Embryonic facial prominence (tissue), 1 donor: ENCODE measurements around the gene CREB3L4.

Source experiments
- DNase-seq: peaks from one replicate; pipeline ENCODE4 v3.0.0-alpha.2; 2016; ENCODE audit errors: extremely low spot score

Gene CREB3L4, protein sequence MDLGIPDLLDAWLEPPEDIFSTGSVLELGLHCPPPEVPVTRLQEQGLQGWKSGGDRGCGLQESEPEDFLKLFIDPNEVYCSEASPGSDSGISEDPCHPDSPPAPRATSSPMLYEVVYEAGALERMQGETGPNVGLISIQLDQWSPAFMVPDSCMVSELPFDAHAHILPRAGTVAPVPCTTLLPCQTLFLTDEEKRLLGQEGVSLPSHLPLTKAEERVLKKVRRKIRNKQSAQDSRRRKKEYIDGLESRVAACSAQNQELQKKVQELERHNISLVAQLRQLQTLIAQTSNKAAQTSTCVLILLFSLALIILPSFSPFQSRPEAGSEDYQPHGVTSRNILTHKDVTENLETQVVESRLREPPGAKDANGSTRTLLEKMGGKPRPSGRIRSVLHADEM

DNA sequence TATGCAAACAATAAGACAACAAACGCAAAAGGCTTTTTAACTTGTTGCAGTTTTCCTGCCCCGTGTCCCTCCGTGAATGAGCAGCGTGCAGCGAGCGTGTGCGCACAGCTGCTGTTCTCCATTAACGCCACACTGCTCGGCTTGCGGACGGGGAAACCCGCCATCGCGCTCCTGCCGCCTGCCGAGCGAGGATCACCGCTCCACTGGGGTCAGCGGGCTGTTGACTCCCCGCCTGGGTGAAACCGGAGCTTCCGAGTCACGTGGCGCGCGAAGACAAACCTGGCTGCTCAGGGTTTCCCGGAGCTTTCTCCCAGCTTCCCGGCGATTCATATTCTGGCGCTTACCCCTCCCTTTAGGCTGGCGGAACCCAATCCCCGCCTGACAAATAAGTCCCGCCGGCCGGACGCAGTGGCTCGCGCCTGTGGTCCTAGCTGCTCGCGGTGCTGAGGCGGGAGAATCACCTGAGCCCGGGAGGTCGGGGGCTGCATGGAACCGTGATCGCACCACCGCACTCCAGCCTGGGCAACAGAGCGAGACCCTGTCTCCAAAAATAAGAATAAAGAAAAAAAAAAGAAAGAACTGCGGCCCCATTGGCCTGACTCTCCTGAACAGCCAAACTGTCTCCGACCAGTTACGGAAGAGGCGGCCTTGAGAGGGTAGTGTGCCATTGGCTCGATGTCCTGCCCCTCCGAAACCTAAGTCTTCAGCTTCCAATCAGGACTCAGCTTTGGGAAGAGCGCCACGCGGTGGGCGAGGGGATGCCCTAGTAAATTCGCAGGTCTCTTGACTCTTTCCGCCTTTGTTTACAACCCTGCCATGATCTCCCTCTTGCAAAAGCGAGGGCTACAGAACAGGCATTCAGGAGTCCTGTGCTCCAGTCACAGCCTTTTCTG, at the start of gene CREB3L4:
Gene CREB3L4, plus strand, starts transcription at position 796 of the 893 bp plus-strand sequence. CDS start 624 bp downstream, outside the sequence.
- peak; percentile 96 for DNase-seq

DNA sequence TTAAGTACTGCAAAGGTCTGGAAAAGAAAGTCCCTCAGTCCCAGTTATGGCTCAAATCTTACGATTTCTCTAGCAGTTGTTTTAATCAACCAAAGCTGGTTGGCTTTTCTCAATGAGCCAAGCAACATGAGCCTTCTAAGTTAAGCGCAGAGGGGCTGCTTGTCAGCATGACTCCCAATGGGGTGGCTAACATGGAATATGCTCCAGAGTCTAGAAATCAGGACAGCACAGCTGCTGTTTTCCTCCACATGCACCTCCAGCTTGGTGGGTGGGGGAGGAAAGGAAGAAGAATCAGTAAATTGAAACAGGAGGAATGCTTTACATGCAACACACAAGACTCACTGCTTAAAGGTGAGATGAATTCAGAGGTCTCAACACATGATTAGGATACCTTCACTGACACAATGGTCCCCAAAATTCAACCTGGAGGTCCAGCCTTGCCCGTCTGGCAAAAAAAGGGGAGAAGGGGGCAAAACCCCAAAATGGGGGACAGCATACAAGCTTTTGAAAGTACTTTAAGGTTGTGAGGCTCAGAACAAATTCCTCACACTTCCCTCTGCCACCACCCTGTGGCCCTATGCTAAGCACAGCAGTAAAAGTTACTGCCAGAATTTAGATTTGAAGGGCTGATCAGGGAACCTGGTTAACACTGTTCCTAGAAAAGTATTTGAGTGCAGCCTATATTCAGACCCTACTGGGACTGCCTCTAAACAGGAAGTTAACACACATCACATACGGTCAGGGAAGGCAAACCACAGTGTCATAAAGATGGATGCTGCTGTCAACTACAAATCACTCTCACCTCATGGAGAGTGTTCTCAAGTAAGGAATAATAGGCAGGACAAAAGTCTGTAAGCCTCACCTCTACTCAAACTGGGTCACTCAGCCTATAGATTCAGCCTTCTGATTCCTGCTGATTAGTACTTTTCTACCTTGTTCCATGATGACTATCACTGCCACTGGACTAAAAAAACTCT, 47.5 kb upstream of the CREB3L4 start:
- DNase-seq: no peak

DNA sequence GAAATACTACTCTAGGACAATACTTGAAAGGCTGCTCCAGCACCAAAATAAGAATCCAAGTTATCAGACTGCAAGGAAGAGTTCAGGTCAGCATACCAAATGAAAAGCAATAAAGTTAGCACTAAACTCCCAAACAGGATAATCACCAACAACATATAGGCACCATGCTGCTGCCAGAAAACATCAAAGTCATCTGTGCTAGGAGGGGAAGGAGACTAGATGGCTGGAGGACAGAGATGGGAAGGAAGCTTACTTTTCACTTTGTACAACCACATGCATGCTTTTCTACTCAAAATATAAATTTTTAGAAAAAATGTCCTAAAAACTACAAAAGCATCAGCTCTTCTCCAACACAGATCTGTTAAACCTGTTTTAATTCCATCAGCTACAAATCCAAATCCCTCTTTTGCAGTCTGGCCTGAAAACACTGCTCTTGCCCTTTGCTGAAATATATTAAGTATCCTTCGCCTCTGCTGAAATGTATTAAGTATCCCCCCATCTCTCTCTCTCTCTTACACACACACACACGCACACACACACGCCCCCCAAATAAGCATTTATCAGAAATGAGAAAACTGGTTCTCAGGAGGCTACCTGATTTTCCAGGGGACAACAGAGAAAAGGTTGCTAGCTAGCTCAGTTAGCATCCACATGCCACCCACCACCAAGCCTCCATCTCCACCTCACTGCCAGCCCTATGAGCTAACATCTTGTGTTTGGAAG, 46.5 kb upstream of the CREB3L4 start:
- no peak for DNase-seq

DNA sequence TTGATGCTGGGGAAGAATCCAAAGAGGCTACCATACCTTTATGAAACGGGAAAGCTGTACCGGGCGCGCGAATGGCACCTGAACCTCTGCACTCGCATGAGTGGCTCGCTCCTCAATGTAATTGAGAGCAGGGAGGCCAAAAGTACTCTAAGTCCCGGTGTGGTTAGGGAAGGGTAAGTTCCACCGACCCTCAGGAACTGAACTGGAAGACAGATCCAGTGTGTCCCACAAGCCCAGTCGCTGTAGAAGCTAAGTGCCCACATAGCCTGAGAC, 46.0 kb upstream of the CREB3L4 start:
- no peak for DNase-seq

DNA sequence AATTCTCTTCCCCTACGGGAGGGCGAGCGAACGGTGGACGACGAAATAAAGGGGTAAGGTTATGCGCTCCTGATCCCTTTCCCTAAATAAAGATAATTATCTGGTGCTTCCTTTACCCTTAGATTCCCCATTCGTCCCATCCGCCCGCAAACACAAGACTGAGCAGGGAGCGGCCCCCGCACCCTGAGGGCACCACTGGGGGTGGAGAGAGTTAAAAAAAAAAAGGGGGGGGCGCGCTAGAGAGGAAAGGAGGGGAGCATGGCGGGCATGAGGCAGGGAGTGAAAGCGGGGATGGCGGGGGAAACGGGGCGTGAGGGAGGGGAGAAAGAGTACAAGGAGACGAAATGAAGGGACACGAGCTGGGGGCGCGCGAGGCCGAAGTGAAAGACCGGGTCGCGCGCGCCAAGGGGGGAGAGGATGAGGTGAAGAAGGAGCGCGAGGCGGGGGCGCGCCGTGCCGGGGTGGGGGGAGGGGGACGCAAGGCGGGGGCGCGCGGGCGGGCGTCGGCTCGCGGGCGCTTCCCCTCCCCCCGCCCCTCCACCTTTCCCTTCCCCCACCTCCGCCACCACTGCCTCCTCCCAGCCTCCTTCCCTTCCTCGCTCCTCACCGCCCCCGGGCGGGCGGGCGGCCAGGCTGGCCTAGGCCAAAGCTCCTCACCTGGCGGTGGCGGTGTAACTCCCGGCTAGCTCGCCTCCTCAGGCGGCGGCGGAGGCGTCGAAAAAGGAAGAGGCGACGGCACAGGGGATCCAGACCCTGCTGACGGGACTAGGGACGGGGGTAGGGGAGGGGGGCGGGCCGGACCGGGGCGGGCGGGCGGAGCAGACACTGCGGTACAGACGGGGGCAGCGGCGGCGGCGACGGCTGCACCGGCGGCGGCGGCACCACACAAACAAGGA, 45.4 kb upstream of the CREB3L4 start:
- peak; percentile 30 for DNase-seq

DNA sequence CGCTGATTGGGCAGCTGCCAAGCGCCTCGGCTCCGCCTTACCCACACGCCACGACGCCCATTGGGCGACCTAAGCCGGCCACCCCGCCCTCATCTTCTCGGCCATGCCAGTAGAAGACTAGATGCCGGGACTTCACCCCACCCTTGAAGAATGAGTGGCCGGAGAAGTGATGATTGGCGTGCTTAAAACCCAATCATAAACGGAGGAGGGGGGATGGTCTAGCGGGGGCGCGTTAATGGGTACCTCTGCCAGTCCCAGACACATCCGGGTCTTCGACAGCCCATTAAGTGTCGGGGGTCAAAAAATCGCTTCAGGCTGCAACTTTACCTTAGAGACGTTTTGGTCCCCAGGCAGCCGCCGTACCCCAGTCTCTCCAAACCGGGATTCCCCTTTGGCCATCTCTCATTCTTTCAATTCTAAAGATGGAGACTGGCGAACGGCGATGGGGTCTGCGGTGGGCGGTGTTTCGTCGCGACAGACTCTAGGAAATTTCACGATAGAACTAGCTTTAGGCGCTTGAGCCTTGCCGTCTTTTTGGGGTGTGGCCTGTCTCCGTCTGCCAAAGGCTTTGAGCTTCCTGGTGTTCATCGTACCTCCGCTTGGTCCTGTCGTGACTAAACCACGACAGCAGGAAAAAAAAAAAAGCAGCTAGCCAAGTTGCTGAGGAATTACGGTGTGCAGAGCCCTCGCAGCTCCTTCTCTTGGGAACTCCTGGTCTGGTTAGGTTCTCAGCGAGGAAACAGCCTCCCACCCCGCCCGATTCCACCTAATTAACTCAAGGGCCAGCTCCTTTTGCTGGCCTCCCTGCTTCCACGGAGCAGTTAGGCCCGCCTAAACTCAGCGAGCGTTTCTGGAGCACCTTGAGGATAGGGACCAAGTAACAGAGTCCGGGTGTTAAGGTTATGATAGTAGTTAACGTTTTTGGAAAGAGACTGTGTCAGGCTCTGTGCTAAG, 44.5 kb upstream of the CREB3L4 start, which contains the start of gene GATAD2B:
Gene GATAD2B, minus strand, starts transcription at position 1 of the 954 bp plus-strand sequence. CDS start 94,625 bp downstream, outside the sequence.
- peak; percentile 99 for DNase-seq

DNA sequence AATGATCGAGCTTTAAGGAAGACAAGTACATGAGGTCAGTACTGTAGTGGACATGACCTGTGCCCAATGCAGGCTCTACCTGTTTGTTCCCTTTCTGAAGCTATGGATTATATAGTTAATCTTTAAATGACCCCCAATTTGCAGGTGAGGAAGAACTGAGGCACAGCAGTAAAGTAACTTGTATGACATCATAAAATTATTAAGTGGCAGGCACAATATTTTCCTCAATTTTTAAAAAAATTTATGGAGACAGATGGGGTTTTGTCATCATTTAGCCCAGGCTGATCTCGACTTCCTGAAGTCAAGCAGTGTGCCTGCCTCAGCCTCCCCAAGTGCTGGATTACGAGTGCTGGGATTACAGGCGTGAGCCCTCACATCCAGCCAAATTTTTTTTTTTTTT, 41.3 kb upstream of the CREB3L4 start:
- DNase-seq: no peak

DNA sequence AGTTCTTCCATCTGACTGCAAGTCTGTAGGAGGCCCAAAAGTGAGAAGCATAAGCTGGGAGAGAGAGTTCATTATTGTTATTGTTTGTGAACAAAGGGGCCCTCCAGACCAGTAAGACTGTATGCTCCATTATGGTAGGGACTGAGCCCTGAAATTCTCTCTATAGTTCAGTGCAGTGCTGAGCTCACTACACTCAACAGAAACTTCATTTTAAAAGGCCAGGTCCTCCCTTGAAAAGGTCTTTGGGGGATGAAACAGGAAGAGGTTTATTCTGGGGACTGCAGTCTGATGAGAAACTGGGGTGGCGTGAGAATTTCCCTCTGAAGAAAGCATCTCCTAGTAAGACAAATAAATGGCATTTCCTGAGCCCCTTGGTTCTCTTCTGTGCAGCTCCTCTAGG, 39.5 kb upstream of the CREB3L4 start:
- no peak for DNase-seq

DNA sequence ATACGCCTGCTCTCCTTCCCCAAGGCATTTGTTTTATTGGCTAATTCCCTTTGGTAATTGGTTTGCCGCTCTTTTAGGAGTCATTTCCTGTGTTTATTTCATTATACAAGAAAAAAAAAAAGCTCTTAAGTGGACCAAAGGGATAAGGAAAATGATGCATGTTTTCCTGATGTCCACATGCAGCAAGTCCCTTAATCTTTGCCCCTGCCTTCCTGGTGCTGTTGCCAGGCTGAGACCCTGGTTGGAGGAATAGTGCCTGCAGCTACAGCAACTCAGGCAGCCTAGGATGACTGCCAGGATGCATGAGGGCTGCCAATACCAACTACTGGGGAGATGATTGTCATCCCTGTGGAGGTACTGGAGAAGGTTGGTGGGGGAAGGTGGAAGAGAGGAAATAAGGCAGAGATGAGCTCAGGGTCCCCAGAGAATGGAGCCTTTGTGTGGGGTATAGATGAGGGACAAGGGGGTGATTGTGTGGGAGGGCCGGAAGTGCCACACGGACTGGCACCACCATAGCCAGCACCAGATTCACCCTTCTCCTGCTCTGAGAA, 38.8 kb upstream of the CREB3L4 start:
- no peak for DNase-seq

DNA sequence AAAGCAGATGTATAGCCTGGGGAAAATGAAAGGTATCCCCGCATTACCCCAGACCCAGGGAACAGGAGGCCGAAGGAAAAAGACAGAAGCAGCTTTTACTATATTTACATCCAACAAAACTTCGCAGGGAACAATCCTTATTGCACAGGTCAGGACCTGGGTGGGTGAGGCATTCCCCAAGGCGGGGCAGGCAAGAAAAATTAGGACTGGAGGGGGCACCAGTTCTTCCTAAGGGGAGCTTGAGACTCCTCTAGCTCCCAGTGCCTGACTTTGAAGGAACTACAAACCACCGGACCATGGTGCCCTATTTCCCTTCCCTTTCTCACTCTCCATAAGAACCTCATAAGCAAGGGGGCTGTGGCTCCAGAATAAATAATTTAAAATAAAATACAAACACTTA, 38.3 kb upstream of the CREB3L4 start:
- DNase-seq: no peak

DNA sequence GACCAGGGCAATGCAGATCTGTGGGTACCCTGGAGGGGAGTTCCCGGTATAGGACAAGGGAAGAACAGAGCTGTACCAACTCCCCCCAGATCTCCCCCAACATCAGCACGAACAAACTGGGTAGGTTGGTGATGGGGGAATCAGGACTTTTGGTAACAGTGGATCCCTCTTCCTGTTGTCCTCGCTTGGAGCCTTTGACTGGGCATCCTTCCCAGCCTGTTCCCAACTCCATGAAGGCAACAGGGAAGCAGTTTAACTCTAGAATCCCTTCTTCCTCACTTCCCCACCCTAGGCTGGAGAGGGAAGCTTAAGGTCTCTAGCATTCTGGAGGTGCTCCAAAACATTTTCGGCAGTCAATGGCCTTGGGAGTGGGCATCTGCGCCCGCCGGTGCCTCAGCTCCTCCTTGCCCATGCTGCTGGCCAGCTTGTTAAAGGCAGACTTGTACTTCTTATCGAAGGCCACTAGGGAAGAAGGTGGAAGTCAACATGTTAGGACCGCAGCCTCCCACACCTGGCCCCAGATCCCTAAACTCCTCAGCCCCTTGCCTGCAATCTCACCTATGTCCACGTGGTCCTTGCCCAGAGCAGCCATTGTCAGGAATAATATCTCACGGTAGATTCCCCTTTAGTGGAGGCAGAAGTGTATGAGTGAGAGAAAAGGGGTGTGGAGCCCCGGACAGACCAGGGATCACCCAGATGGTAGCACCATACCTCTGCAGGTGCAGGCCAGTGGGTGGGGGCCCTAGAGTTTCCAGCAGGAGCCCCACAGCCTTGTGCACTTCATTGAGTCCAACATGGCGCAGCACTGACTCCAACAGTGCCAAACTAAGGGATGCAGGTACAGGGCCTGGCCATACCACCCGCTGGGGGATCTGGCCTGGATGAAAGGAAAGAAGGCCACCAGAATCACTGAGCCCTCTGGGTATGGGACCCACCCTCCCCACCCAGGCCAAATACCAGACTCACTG, 37.4 kb upstream of the CREB3L4 start:
- DNase-seq: no peak

DNA sequence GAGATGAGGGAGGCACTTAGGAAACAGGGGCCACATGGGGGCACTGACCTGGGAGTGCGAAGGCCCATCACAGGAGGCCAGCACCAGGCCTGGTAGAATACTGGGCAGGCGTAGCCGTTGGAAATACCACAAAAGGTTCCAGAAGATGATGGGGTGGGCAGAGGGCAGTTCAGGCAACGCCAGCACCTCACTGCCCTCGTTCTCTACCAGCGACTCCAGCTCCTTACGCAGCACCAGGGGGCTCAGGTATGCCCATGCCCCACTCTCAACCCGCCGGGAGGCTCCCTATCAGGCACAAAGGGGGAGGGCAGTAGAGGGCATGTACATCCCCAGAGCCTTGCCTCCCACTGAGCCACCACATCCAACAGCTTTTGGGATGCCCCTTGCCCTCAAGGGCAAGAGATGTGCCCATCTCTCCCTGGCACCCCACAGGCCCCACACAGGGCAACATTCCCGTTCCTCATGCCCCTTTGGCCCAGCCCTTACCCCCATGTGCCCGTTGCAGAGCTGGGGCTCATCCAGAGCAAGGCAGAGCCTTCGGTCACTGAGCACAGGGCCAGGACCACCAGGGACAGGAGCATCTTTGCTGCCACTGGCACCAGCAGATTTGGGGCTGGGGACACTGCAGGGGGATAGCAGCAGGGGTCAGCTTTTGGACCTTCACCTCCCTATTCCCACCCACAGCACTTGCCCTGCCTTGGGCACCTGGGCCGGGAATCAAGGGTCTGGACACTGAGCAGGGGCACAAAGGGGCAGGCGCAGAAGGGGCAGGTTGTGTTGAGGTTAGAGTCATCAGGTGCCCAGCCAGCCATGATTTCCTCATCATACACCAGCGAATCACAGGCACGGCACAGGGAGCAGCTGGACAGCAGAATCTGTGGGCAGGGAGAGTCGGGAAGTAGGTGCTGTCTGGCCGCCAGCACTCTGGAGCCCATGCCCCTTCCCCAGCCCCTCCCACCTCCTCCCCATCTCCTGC, 35.3 kb upstream of the CREB3L4 start:
- DNase-seq: no peak

DNA sequence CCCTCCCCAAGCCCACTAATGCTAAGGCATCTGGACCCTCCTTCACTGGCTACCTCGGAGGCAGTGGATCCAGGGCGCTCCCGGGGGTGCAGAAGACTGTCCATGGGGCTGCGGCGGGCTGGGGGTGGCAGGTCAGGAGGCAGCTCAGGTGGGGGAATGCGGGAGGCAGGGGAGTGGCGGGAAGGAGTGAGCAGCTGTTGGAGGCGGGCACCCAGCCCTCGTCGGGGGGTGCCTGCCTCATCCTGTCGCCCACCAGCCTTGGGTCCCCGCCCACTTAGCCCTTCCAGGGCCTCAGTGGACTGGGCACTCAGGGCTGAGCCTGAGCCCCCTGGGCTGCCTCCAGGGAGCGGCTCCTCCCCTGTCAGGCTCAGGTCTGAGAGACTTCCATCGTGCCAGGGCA, 34.3 kb upstream of the CREB3L4 start:
- DNase-seq: no peak

DNA sequence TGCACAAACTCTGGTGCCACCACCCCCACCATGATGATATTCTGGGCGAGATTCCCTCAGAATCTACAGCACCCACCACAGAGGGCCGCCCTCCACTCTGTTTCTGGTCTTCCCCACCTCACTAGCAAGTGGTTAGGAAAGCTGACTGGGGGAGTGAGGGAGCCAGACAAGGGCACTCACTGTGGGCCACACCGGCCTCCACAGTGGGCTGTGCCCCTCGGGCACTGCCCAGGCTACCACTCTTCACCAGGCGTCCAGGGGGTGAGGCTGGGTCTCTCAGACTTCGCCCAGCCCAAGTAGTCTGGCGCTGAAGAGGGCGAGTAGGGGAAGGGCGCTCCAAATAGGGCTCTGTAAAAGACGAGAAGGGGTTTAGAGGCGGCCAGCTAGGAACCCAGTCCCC, 33.7 kb upstream of the CREB3L4 start:
- DNase-seq: no peak

DNA sequence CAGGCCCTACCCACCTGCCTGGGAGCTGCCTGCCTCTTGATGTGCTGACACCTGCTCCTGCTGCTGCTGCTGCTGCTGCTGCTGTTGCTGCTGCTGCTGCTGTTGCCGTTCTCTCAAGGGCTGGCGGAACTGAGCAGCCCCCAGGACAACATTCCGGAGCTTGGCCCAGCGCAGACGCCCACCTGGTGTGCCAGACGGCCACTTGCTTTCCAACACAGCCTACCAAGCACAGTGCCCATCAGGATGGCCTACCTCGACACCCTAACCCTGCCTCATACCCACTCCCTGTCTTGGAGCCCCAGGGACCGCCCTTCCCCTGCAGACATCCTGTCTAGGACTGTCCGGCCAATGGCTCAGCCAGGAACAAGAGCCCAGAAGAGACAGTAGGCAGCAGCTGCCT, 33.0 kb upstream of the CREB3L4 start:
- no peak for DNase-seq
